HCT116 (cell line): ENCODE measurements around the gene SHC2. TPM values are rescaled to one million over a fixed set of nuclear protein-coding genes. Genes with fewer than 3 reads are reported as not detected.

Experiments
- ATAC-seq: fragments of 200-7000 bp; cut with Tn5 transposase; 2 replicates; pipeline ENCODE4 v1.9.1; 2020; ENCODE audit warnings: mild to moderate bottlenecking, moderate library complexity
- BruUV-seq: library from RNA; stranded (reverse); fragments of 400-500 nt; replicated peaks from 2 replicates; lab custom pipeline; 2021; lab: Mats Ljungman, UMichigan
- CTCF ChIA-PET: fragments of 300-600 bp; sonication (Branson Sonifier 250); formaldehyde crosslinking; loops from one replicate; lab custom pipeline; 2021; ENCODE audit warnings: antibody characterized with exemption; lab: Charles Lee
- POLR2A ChIA-PET: fragments of 300-600, 350-600 bp; sonication (Branson Sonifier 250); formaldehyde crosslinking; loops from one replicate; lab custom pipeline; 2021; ENCODE audit warnings: antibody characterized with exemption; lab: Charles Lee
- RAD21 ChIA-PET, 2 experiments: fragments of 300-600 bp; sonication (Branson Sonifier 250); formaldehyde crosslinking; loops; one replicate each; lab custom pipeline; 2023; ENCODE audit warnings: low total read pairs in 2 of 2; ENCODE audit not compliant: uncharacterized antibody in 2 of 2, unreplicated experiment in 2 of 2, low non-redundant PET in 1 of 2; lab: Charles Lee
- DNase-seq: peaks from one replicate; pipeline ENCODE4 v3.0.0-alpha.2; 2010; ENCODE audit warnings: low read depth, low spot score
- H2AFZ ChIP-seq: fragments of 200-600 bp; shearing (Covaris generic), sonication (generic); 2 replicates; pipeline ENCODE4 v1.6.1; 2017; ENCODE audit warnings: low read depth, mixed run types, mixed read lengths, antibody characterized with exemption, low read length; ENCODE audit not compliant: poor library complexity, severe bottlenecking
- H3K27ac ChIP-seq: 2 replicates; pipeline ENCODE4 v1.5.1; 2012; ENCODE audit warnings: low read depth, low read length
- H3K27me3 ChIP-seq: fragments of 200-600 bp; sonication (generic); 2 replicates; pipeline ENCODE4 v1.6.1; 2016; ENCODE audit warnings: mixed run types, low read length, mixed read lengths; ENCODE audit not compliant: insufficient read depth
- H3K36me3 ChIP-seq, 2 experiments: fragments of 200-500 bp in 1 of 2; fragments of 200-600 bp in 1 of 2; sonication (Bioruptor generic) in 1 of 2; sonication (generic) in 1 of 2; 2 replicates each; pipeline versions ENCODE4 v1.5.1 to v1.6.1; 2014 to 2016; ENCODE audit warnings: low read length in 2 of 2, inconsistent platforms in 1 of 2, mixed read lengths in 1 of 2, mixed run types in 1 of 2; ENCODE audit not compliant: insufficient read depth in 2 of 2, control insufficient read depth in 1 of 2
- H3K4me1 ChIP-seq, 2 experiments: fragments of 200-600 bp in 1 of 2; sonication (generic) in 1 of 2; 2 replicates each; pipeline versions ENCODE4 v1.5.1 to v1.6.1; 2012 to 2017; ENCODE audit warnings: low read length in 2 of 2, inconsistent platforms in 1 of 2, mild to moderate bottlenecking in 1 of 2, mixed read lengths in 1 of 2, mixed run types in 1 of 2, moderate library complexity in 1 of 2; ENCODE audit not compliant: insufficient read depth in 2 of 2, control insufficient read depth in 1 of 2
- H3K4me2 ChIP-seq: fragments of 200-600 bp; sonication (generic); 2 replicates; pipeline ENCODE4 v1.6.1; 2017; ENCODE audit warnings: mixed run types, low read length, mixed read lengths
- H3K4me3 ChIP-seq, 2 experiments: fragments of 200-600 bp in 1 of 2; sonication (generic) in 1 of 2; replicated peaks in 1 of 2; 2 replicates each; pipeline ENCODE4 v1.5.1; 2011 to 2016; ENCODE audit warnings: low read length in 2 of 2, control low read depth in 1 of 2, low read depth in 1 of 2, mild to moderate bottlenecking in 1 of 2, mixed read lengths in 1 of 2, mixed run types in 1 of 2
- H3K79me2 ChIP-seq: fragments of 200-600 bp; sonication (generic); 2 replicates; pipeline ENCODE4 v1.6.1; 2017; ENCODE audit warnings: mild to moderate bottlenecking, mixed run types, low read length, moderate library complexity, mixed read lengths; ENCODE audit not compliant: insufficient read depth
- H3K9ac ChIP-seq: fragments of 200-600 bp; sonication (generic); 2 replicates; pipeline ENCODE4 v1.6.1; 2016; ENCODE audit warnings: low read length, mixed read lengths
- H3K9me2 ChIP-seq: fragments of 200-600 bp; sonication (generic), shearing (Covaris generic); 2 replicates; pipeline ENCODE4 v1.6.1; 2017; ENCODE audit warnings: mixed run types, mild to moderate bottlenecking, moderate library complexity; ENCODE audit not compliant: insufficient read depth
- H3K9me3 ChIP-seq, 2 experiments: fragments of 200-500 bp in 1 of 2; fragments of 200-600 bp in 1 of 2; sonication (Bioruptor generic) in 1 of 2; sonication (generic) in 1 of 2; 2 replicates each; pipeline ENCODE4 v1.6.1; 2014 to 2017; ENCODE audit warnings: low read length in 2 of 2, mixed read lengths in 2 of 2, inconsistent platforms in 1 of 2, low read depth in 1 of 2, mild to moderate bottlenecking in 1 of 2, mixed run types in 1 of 2, moderate library complexity in 1 of 2; ENCODE audit not compliant: control insufficient read depth in 1 of 2, insufficient read depth in 1 of 2
- H4K20me1 ChIP-seq: fragments of 200-600 bp; sonication (generic), shearing (Covaris generic); 2 replicates; pipeline ENCODE4 v1.6.1; 2017; ENCODE audit warnings: mixed run types, mild to moderate bottlenecking, moderate library complexity; ENCODE audit not compliant: insufficient read depth
- ATF3 ChIP-seq: IDR thresholded peaks from 2 replicates; pipeline ENCODE4 v1.6.1; 2012
- CBX3 ChIP-seq: IDR thresholded peaks from 2 replicates; pipeline ENCODE4 v1.6.1; 2012; ENCODE audit warnings: low read depth
- CEBPB ChIP-seq: IDR thresholded peaks from 2 replicates; pipeline ENCODE4 v1.6.1; 2012; ENCODE audit warnings: low read depth
- CTCF ChIP-seq, 3 experiments: fragments of 200-600 bp in 1 of 3; sonication (generic) in 1 of 3; IDR thresholded peaks in 2 of 3; conservative IDR thresholded peaks in 1 of 3; 2 replicates each; pipeline ENCODE4 v1.5.1; 2012 to 2017; ENCODE audit warnings: low read depth in 2 of 3, low read length in 2 of 3, antibody characterized with exemption in 1 of 3, borderline replicate concordance in 1 of 3, control low read depth in 1 of 3, mild to moderate bottlenecking in 1 of 3, mixed read lengths in 1 of 3, mixed run types in 1 of 3, moderate library complexity in 1 of 3; ENCODE audit not compliant: insufficient read depth in 1 of 3
- EGR1 ChIP-seq: IDR thresholded peaks from 2 replicates; pipeline ENCODE4 v1.6.1; 2012; ENCODE audit warnings: low read depth
- EZH2phosphoT487 ChIP-seq: fragments of 200-600 bp; IDR thresholded peaks from 2 replicates; pipeline ENCODE4 v1.6.1; 2018; ENCODE audit warnings: antibody characterized with exemption, borderline replicate concordance
- JUND ChIP-seq: IDR thresholded peaks from 2 replicates; pipeline ENCODE4 v1.6.1; 2012
- POLR2AphosphoS5 ChIP-seq: IDR thresholded peaks from 2 replicates; pipeline ENCODE4 v1.6.1; 2011; ENCODE audit warnings: mild to moderate bottlenecking, low read depth, low read length, moderate library complexity
- RAD21 ChIP-seq: IDR thresholded peaks from 2 replicates; pipeline ENCODE4 v1.6.1; 2012; ENCODE audit warnings: low read depth, mild to moderate bottlenecking
- REST ChIP-seq: IDR thresholded peaks from 2 replicates; pipeline ENCODE4 v1.6.1; 2012; ENCODE audit warnings: low read depth
- SIN3A ChIP-seq: IDR thresholded peaks from 2 replicates; pipeline ENCODE4 v1.6.1; 2012; ENCODE audit warnings: low read depth
- TCF7L2 ChIP-seq: IDR thresholded peaks from 2 replicates; pipeline ENCODE4 v1.7.0; 2011; ENCODE audit warnings: borderline replicate concordance, inconsistent platforms; ENCODE audit not compliant: insufficient read depth, insufficient read length; ENCODE audit errors: extremely low read depth
- ZBTB33 ChIP-seq: IDR thresholded peaks from 2 replicates; pipeline ENCODE4 v1.6.1; 2011; ENCODE audit warnings: mild to moderate bottlenecking, low read length, moderate library complexity; ENCODE audit not compliant: insufficient replicate concordance; ENCODE audit errors: extremely low read depth
- ZFX ChIP-seq: fragments of 450-650 bp; IDR thresholded peaks from 2 replicates; pipeline ENCODE4 v1.6.1; 2017
- ZNF274 ChIP-seq: fragments of 200-500 bp; sonication (Bioruptor generic); IDR thresholded peaks from 2 replicates; pipeline ENCODE4 v1.6.1; 2014; ENCODE audit warnings: mild to moderate bottlenecking, low read depth, low read length, inconsistent platforms
- intact Hi-C: fragments of 100-400 bp; cut with micrococcal nuclease; formaldehyde crosslinking; loops from 2 replicates; pipeline ENCODE4 v1.10.0; 2022
- total RNA-seq: library from RNA; stranded (reverse); gene quantifications from one replicate; pipeline ENCODE4 v1.2.1, GENCODE V29; 2021; ENCODE audit not compliant: unreplicated experiment

SHC2 gene
- total RNA-seq, 1 experiment from 2014 or later, result 2.5 TPM

GRCh38 chr19:416416-416815 lies 44.4 kb downstream of the SHC2 start:
- ChIA-PET RAD21 (no interaction called here), POLR2A (no interaction called here), CTCF (no interaction called here)
- no peak overlapping the region for H3K4me2 ChIP-seq
- H3K27ac ChIP-seq, result no peak overlapping the region
- no peaks in the 10 kb centered on the region for H3K79me2 ChIP-seq
- no peak overlapping the region for H3K4me3 ChIP-seq
- H3K9ac ChIP-seq, result no peak overlapping the region
- BruUV-seq, result no TSS peak
- no peaks in the 10 kb centered on the region for H3K9me2 ChIP-seq
- H3K4me1 ChIP-seq, result no peaks in the 10 kb centered on the region
- ATAC-seq (no peak), DNase-seq (no peak)
- H3K36me3 ChIP-seq, result no peaks in the 10 kb centered on the region
- intact Hi-C loops, result no loop called here
- H2AFZ ChIP-seq, result no peak overlapping the region
- TF ChIP-seq RAD21 (no peak), TCF7L2 (no peak), ZBTB33 (no peak), ATF3 (no peak), EZH2phosphoT487 (no peak), CTCF (IDR thresholded peaks at IDR 0.05 in 2 of 3, conservative IDR thresholded peaks at IDR 0.05 in 1 of 3; ENCODE audit: borderline replicate concordance in 1 of 3, insufficient read depth in 1 of 3, low read depth in 2 of 3, low read length in 2 of 3) (no peak), ZFX (no peak), REST (no peak), CEBPB (no peak), EGR1 (no peak), CBX3 (no peak), JUND (no peak), ZNF274 (no peak), POLR2AphosphoS5 (no peak), SIN3A (no peak)
- H3K27me3 ChIP-seq, result no peaks in the 10 kb centered on the region
- H3K9me3 ChIP-seq, result no peaks in the 10 kb centered on the region
- no peaks in the 10 kb centered on the region for H4K20me1 ChIP-seq
